ENCODE measurements around the gene PLEKHA3. TPM values are rescaled to one million over a fixed set of nuclear protein-coding genes. Genes with fewer than 3 reads are reported as not detected.

PLEKHA3 gene
- total RNA-seq, 1 experiment from 2014 or later, result 26.8 TPM

DNA sequence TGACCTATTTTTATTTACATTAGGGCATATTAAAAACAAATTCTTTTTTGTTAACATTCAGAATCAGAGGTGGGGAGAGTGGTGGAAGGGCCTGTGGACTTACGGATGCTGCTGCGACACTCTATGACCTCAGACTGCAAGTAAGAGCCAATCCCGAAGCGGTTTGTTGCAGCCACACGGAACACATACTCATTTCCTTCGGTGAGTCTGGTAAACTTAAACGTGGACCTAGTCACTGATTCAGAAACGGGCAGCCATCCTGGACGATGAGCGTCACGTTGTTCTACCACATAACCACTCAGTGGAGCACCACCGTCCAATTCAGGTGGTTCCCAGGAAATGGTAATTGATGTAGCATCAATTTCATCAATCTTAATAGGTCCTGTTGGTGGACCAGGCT, 61.9 kb downstream of the PLEKHA3 start:
- no peak overlapping the region for H3K4me2 ChIP-seq (ENCODE audit: low read length)
- ATAC-seq, result no peak
- no TSS peak for BruUV-seq (replicated peaks)
- TF ChIP-seq, protein P1, sequence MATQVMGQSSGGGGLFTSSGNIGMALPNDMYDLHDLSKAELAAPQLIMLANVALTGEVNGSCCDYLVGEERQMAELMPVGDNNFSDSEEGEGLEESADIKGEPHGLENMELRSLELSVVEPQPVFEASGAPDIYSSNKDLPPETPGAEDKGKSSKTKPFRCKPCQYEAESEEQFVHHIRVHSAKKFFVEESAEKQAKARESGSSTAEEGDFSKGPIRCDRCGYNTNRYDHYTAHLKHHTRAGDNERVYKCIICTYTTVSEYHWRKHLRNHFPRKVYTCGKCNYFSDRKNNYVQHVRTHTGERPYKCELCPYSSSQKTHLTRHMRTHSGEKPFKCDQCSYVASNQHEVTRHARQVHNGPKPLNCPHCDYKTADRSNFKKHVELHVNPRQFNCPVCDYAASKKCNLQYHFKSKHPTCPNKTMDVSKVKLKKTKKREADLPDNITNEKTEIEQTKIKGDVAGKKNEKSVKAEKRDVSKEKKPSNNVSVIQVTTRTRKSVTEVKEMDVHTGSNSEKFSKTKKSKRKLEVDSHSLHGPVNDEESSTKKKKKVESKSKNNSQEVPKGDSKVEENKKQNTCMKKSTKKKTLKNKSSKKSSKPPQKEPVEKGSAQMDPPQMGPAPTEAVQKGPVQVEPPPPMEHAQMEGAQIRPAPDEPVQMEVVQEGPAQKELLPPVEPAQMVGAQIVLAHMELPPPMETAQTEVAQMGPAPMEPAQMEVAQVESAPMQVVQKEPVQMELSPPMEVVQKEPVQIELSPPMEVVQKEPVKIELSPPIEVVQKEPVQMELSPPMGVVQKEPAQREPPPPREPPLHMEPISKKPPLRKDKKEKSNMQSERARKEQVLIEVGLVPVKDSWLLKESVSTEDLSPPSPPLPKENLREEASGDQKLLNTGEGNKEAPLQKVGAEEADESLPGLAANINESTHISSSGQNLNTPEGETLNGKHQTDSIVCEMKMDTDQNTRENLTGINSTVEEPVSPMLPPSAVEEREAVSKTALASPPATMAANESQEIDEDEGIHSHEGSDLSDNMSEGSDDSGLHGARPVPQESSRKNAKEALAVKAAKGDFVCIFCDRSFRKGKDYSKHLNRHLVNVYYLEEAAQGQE (IDR thresholded peaks at IDR 0.05; ENCODE audit: low read depth), result no peak
- TF ChIP-seq RAD21 (IDR thresholded peaks at IDR 0.05; ENCODE audit: low read depth) (no peak), SRF (IDR thresholded peaks at IDR 0.05; ENCODE audit: low read depth) (no peak), POLR2A (IDR thresholded peaks at IDR 0.05; ENCODE audit: borderline replicate concordance, extremely low read depth, insufficient read depth, insufficient read length) (no peak), CBX3 (IDR thresholded peaks at IDR 0.05; ENCODE audit: low read depth) (no peak), POLR2AphosphoS5 (IDR thresholded peaks at IDR 0.05; ENCODE audit: low read depth, low read length) (no peak), EGR1 (IDR thresholded peaks at IDR 0.05; ENCODE audit: low read depth) (no peak), CEBPB (IDR thresholded peaks at IDR 0.05; ENCODE audit: low read depth) (no peak), FOSL1 (IDR thresholded peaks at IDR 0.05; ENCODE audit: low read depth) (no peak), TCF7L2 (IDR thresholded peaks at IDR 0.05; ENCODE audit: borderline replicate concordance, extremely low read depth, insufficient read depth, insufficient read length) (no peak), ZBTB33 (IDR thresholded peaks at IDR 0.05; ENCODE audit: extremely low read depth, insufficient replicate concordance, low read length) (no peak), EZH2 (IDR thresholded peaks at IDR 0.05) (no peak), ZNF274 (IDR thresholded peaks at IDR 0.05; ENCODE audit: low read depth, low read length) (no peak), JUND (IDR thresholded peaks at IDR 0.05) (no peak), EZH2phosphoT487 (IDR thresholded peaks at IDR 0.05; ENCODE audit: borderline replicate concordance) (no peak), SP1 (IDR thresholded peaks at IDR 0.05; ENCODE audit: low read depth) (no peak), CTCF (IDR thresholded peaks at IDR 0.05 in 2 of 3, conservative IDR thresholded peaks at IDR 0.05 in 1 of 3; ENCODE audit: borderline replicate concordance in 1 of 3, insufficient read depth in 1 of 3, low read depth in 2 of 3, low read length in 2 of 3) (no peak), ZFX (IDR thresholded peaks at IDR 0.05) (no peak), SIN3A (IDR thresholded peaks at IDR 0.05; ENCODE audit: low read depth) (no peak)
- TF ChIP-seq, protein P2, sequence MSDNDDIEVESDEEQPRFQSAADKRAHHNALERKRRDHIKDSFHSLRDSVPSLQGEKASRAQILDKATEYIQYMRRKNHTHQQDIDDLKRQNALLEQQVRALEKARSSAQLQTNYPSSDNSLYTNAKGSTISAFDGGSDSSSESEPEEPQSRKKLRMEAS (IDR thresholded peaks at IDR 0.05), result no peak
- no peaks in the 10 kb centered on the region; a peak in 1 of 4 replicates for H3K36me3 ChIP-seq (ENCODE audit: control insufficient read depth in 1 of 2, insufficient read depth in 2 of 2, low read length in 2 of 2)
- H3K79me2 ChIP-seq (ENCODE audit: insufficient read depth, low read length), result no peaks in the 10 kb centered on the region
- H3K27ac ChIP-seq (ENCODE audit: low read depth, low read length), result no peak overlapping the region
- CTCF ChIA-PET, result no interaction called here
- H3K27me3 ChIP-seq (ENCODE audit: insufficient read depth, low read length), result no peaks in the 10 kb centered on the region
- POLR2A ChIA-PET, result no interaction called here
- RAD21 ChIA-PET (ENCODE audit: low non-redundant PET in 1 of 2, low total read pairs in 2 of 2, uncharacterized antibody in 2 of 2, unreplicated experiment in 2 of 2), result no interaction called here
- H2AFZ ChIP-seq (ENCODE audit: low read depth, low read length, poor library complexity, severe bottlenecking), result no peak overlapping the region
- no peak overlapping the region for H3K4me3 ChIP-seq (replicated peaks in 1 of 2; ENCODE audit: low read depth in 1 of 2, low read length in 2 of 2)
- DNase-seq (ENCODE audit: low read depth, low spot score), result no peak
- no peak overlapping the region for H3K9ac ChIP-seq (ENCODE audit: low read length)
- H3K9me2 ChIP-seq (ENCODE audit: insufficient read depth), result no peaks in the 10 kb centered on the region
- no peaks in the 10 kb centered on the region for H4K20me1 ChIP-seq (ENCODE audit: insufficient read depth)
- intact Hi-C loops (cut with micrococcal nuclease), result no loop called here
- no peaks in the 10 kb centered on the region for H3K4me1 ChIP-seq (ENCODE audit: control insufficient read depth in 1 of 2, insufficient read depth in 2 of 2, low read length in 2 of 2)
- H3K9me3 ChIP-seq (ENCODE audit: control insufficient read depth in 1 of 2, insufficient read depth in 1 of 2, low read depth in 1 of 2, low read length in 2 of 2), result no peaks in the 10 kb centered on the region
